KMS-11 (cell line): ENCODE measurements around the gene LRP6.

Source experiments
- H2AFZ ChIP-seq: fragments of 200-600 bp; sonication (generic); 2 replicates; pipeline ENCODE4 v1.6.1; 2016; ENCODE audit warnings: antibody characterized with exemption, mixed run types, low read depth
- H3K27ac ChIP-seq: fragments of 200-600 bp; sonication (generic); 2 replicates; pipeline ENCODE4 v1.6.1; 2016; ENCODE audit warnings: mild to moderate bottlenecking, mixed run types
- H3K27me3 ChIP-seq: fragments of 200-600 bp; sonication (generic); 2 replicates; pipeline ENCODE4 v1.6.1; 2017; ENCODE audit warnings: mild to moderate bottlenecking, low read depth, mixed run types, moderate library complexity; ENCODE audit not compliant: insufficient read depth
- H3K36me3 ChIP-seq: fragments of 200-600 bp; sonication (generic); 2 replicates; pipeline ENCODE4 v1.6.1; 2017; ENCODE audit warnings: mild to moderate bottlenecking, mixed run types; ENCODE audit not compliant: insufficient read depth
- H3K4me1 ChIP-seq: fragments of 200-600 bp; sonication (generic); 2 replicates; pipeline ENCODE4 v1.6.1; 2016; ENCODE audit warnings: mild to moderate bottlenecking, low read depth, mixed run types; ENCODE audit not compliant: poor library complexity, severe bottlenecking
- H3K4me2 ChIP-seq: fragments of 200-600 bp; sonication (generic); 2 replicates; pipeline ENCODE4 v1.7.0; 2016; ENCODE audit warnings: mild to moderate bottlenecking, mixed run types
- H3K4me3 ChIP-seq: fragments of 200-600 bp; sonication (generic); IDR thresholded peaks from 2 replicates; pipeline ENCODE4 v1.6.1; 2017; ENCODE audit warnings: low read depth, low read length, mixed read lengths; ENCODE audit not compliant: insufficient read depth
- H3K79me2 ChIP-seq: fragments of 200-600 bp; sonication (generic); 2 replicates; pipeline ENCODE4 v1.6.1; 2016; ENCODE audit warnings: low read depth, mixed run types; ENCODE audit not compliant: insufficient read depth
- H3K9ac ChIP-seq: fragments of 200-600 bp; sonication (generic); 2 replicates; pipeline ENCODE4 v1.6.1; 2016; ENCODE audit warnings: mild to moderate bottlenecking, mixed run types
- H4K20me1 ChIP-seq: fragments of 200-600 bp; sonication (generic); 2 replicates; pipeline ENCODE4 v1.6.1; 2016; ENCODE audit warnings: mild to moderate bottlenecking, mixed run types; ENCODE audit not compliant: insufficient read depth
- TF ChIP-seq, protein P1 (sequence below): fragments of 200-600 bp; sonication (generic); conservative IDR thresholded peaks from 2 replicates; pipeline ENCODE4 v1.6.1; 2017; ENCODE audit warnings: low read depth, mild to moderate bottlenecking, antibody characterized with exemption, low read length, moderate library complexity, mixed read lengths

The LRP6 gene

GRCh38 chr12:12097891-12098690, 168.8 kb downstream of the LRP6 start:
- H3K4me3 ChIP-seq: no peak overlapping the region
- H3K27me3 ChIP-seq: no peaks in the 10 kb centered on the region
- H2AFZ ChIP-seq: no peak overlapping the region
- H3K4me2 ChIP-seq: no peak overlapping the region
- no peaks in the 10 kb centered on the region for H4K20me1 ChIP-seq
- no peaks in the 10 kb centered on the region for H3K36me3 ChIP-seq
- H3K9ac ChIP-seq: no peak overlapping the region
- H3K79me2 ChIP-seq: no peaks in the 10 kb centered on the region
- H3K27ac ChIP-seq: no peak overlapping the region
- TF ChIP-seq, protein P1, sequence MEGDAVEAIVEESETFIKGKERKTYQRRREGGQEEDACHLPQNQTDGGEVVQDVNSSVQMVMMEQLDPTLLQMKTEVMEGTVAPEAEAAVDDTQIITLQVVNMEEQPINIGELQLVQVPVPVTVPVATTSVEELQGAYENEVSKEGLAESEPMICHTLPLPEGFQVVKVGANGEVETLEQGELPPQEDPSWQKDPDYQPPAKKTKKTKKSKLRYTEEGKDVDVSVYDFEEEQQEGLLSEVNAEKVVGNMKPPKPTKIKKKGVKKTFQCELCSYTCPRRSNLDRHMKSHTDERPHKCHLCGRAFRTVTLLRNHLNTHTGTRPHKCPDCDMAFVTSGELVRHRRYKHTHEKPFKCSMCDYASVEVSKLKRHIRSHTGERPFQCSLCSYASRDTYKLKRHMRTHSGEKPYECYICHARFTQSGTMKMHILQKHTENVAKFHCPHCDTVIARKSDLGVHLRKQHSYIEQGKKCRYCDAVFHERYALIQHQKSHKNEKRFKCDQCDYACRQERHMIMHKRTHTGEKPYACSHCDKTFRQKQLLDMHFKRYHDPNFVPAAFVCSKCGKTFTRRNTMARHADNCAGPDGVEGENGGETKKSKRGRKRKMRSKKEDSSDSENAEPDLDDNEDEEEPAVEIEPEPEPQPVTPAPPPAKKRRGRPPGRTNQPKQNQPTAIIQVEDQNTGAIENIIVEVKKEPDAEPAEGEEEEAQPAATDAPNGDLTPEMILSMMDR: no peak
- H3K4me1 ChIP-seq: no peaks in the 10 kb centered on the region

- no peak overlapping the region for H3K4me2 ChIP-seq
- H4K20me1 ChIP-seq: no peaks in the 10 kb centered on the region
- H3K27me3 ChIP-seq: no peaks in the 10 kb centered on the region
- TF ChIP-seq, protein P1: no peak
- no peak overlapping the region for H2AFZ ChIP-seq
- H3K9ac ChIP-seq: no peak overlapping the region
- no peak overlapping the region for H3K4me3 ChIP-seq
- no peak overlapping the region for H3K27ac ChIP-seq
- no peaks in the 10 kb centered on the region for H3K36me3 ChIP-seq
- no peaks in the 10 kb centered on the region for H3K4me1 ChIP-seq
- H3K79me2 ChIP-seq: no peaks in the 10 kb centered on the region
Measured at GRCh38 chr12:12095021-12095420, 171.8 kb downstream of the LRP6 start.

- Histone ChIP-seq H3K27me3 (no peaks in the 10 kb centered on the region), H3K4me1 (no peaks in the 10 kb centered on the region), H3K79me2 (no peaks in the 10 kb centered on the region), H4K20me1 (no peaks in the 10 kb centered on the region), H3K9ac (no peak overlapping the region), H3K4me2 (no peak overlapping the region), H2AFZ (no peak overlapping the region), H3K36me3 (no peaks in the 10 kb centered on the region), H3K27ac (no peak overlapping the region), H3K4me3 (no peak overlapping the region)
- TF ChIP-seq, protein P1: no peak
Measured at GRCh38 chr12:12094481-12094880, 172.4 kb downstream of the LRP6 start.

DNA sequence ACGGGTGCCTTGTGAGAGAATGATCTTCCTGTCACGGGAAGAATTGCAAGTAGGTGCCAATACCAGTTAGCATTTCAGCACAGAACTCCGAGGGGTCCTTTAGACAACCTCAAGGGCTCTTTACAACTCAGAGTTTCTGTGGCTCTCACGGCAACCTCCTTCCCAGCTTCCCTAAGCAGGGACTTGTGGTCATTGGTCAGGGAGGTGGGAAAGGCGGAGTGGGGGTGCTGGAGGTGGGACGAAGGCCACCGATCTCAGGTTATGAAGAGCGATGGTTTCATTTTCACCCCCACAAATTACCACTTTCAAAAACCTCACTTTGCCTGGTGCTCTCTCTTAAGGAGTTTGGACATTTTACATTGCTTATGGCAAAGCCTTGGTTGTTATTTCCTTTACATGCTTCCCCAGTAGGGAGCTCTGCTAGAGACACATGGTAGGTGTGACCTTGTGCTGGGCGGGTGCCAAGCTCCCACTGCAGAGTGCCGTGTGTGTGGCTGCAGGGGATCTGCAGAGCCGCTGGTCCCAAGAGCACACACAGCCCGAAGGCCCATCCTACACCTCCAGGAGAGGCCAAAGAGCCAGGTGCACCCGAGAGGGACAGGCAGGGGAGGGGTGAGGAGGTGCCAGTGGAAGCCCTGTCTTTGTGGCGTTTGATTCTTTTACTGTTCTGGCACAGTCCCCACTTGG, 174.7 kb downstream of the LRP6 start:
- no peaks in the 10 kb centered on the region for H3K27me3 ChIP-seq
- TF ChIP-seq, protein P1: no peak
- H3K27ac ChIP-seq: no peak overlapping the region
- H3K4me1 ChIP-seq: no peaks in the 10 kb centered on the region
- no peaks in the 10 kb centered on the region for H3K36me3 ChIP-seq
- H3K4me2 ChIP-seq: no peak overlapping the region
- H4K20me1 ChIP-seq: no peaks in the 10 kb centered on the region
- no peak overlapping the region for H2AFZ ChIP-seq
- no peaks in the 10 kb centered on the region for H3K79me2 ChIP-seq
- no peak overlapping the region for H3K9ac ChIP-seq
- no peak overlapping the region for H3K4me3 ChIP-seq
